ENCODE measurements around the gene ATG5. TPM values are rescaled to one million over a fixed set of nuclear protein-coding genes. Genes with fewer than 3 reads are reported as not detected.
"Not testable (repeated sequence)": the region's sequence is repeated elsewhere in the genome, so short reads cannot be mapped to it uniquely, and the experiment has no call there.

Gene ATG5
- polyA plus RNA-seq, 1 donor from 2014 or later: 45.5 TPM

GRCh38 chr6:106270414-106270813 is 55.1 kb downstream of the ATG5 start:
- Histone ChIP-seq H3K9me3 (ENCODE audit: low read length) (no peaks in the 10 kb centered on the region), H3F3A (ENCODE audit: insufficient read depth, low read length, poor library complexity, severe bottlenecking) (no peaks in the 10 kb centered on the region), H3K4me3 (ENCODE audit: low read length) (no peak overlapping the region), H3K9ac (ENCODE audit: low read length) (no peak overlapping the region), H2AFZ (ENCODE audit: low read depth, low read length) (no peak overlapping the region), H3K79me2 (replicated peaks; ENCODE audit: insufficient read depth, low read length) (no peaks in the 10 kb centered on the region), H3K27ac (ENCODE audit: low read length) (no peak overlapping the region), H3K27me3 (ENCODE audit: insufficient read depth, low read depth, low read length) (no peaks in the 10 kb centered on the region), H3K4me2 (ENCODE audit: low read length) (no peak overlapping the region), H3K9me2 (ENCODE audit: insufficient read depth, low read length) (no peaks in the 10 kb centered on the region), H4K20me1 (ENCODE audit: insufficient read depth) (no peaks in the 10 kb centered on the region), H3K36me3 (ENCODE audit: insufficient read depth, low read length) (no peaks in the 10 kb centered on the region)
- TF ChIP-seq TAF1 (IDR thresholded peaks at IDR 0.05; ENCODE audit: low read depth) (no peak), MXI1 (conservative IDR thresholded peaks at IDR 0.05; ENCODE audit: poor library complexity, severe bottlenecking) (no peak), EP300 (conservative IDR thresholded peaks at IDR 0.05; ENCODE audit: poor library complexity, severe bottlenecking) (no peak), POLR2AphosphoS5 (IDR thresholded peaks at IDR 0.05) (no peak), RAD21 (conservative IDR thresholded peaks at IDR 0.05) (no peak), EZH2 (IDR thresholded peaks at IDR 0.05; ENCODE audit: borderline replicate concordance, insufficient read depth, low read length, poor library complexity, severe bottlenecking) (no peak), SMC3 (conservative IDR thresholded peaks at IDR 0.05; ENCODE audit: poor library complexity) (no peak)
- TF ChIP-seq, protein P1, sequence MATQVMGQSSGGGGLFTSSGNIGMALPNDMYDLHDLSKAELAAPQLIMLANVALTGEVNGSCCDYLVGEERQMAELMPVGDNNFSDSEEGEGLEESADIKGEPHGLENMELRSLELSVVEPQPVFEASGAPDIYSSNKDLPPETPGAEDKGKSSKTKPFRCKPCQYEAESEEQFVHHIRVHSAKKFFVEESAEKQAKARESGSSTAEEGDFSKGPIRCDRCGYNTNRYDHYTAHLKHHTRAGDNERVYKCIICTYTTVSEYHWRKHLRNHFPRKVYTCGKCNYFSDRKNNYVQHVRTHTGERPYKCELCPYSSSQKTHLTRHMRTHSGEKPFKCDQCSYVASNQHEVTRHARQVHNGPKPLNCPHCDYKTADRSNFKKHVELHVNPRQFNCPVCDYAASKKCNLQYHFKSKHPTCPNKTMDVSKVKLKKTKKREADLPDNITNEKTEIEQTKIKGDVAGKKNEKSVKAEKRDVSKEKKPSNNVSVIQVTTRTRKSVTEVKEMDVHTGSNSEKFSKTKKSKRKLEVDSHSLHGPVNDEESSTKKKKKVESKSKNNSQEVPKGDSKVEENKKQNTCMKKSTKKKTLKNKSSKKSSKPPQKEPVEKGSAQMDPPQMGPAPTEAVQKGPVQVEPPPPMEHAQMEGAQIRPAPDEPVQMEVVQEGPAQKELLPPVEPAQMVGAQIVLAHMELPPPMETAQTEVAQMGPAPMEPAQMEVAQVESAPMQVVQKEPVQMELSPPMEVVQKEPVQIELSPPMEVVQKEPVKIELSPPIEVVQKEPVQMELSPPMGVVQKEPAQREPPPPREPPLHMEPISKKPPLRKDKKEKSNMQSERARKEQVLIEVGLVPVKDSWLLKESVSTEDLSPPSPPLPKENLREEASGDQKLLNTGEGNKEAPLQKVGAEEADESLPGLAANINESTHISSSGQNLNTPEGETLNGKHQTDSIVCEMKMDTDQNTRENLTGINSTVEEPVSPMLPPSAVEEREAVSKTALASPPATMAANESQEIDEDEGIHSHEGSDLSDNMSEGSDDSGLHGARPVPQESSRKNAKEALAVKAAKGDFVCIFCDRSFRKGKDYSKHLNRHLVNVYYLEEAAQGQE (IDR thresholded peaks at IDR 0.05; ENCODE audit: borderline replicate concordance): no peak
- TF ChIP-seq, protein P2, sequence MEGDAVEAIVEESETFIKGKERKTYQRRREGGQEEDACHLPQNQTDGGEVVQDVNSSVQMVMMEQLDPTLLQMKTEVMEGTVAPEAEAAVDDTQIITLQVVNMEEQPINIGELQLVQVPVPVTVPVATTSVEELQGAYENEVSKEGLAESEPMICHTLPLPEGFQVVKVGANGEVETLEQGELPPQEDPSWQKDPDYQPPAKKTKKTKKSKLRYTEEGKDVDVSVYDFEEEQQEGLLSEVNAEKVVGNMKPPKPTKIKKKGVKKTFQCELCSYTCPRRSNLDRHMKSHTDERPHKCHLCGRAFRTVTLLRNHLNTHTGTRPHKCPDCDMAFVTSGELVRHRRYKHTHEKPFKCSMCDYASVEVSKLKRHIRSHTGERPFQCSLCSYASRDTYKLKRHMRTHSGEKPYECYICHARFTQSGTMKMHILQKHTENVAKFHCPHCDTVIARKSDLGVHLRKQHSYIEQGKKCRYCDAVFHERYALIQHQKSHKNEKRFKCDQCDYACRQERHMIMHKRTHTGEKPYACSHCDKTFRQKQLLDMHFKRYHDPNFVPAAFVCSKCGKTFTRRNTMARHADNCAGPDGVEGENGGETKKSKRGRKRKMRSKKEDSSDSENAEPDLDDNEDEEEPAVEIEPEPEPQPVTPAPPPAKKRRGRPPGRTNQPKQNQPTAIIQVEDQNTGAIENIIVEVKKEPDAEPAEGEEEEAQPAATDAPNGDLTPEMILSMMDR (IDR thresholded peaks at IDR 0.05; ENCODE audit: poor library complexity, severe bottlenecking): no peak

GRCh38 chr6:106269268-106269919 is 56.2 kb downstream of the ATG5 start:
- not testable (repeated sequence) for H3K4me3 ChIP-seq (ENCODE audit: low read length); H3K79me2 ChIP-seq (replicated peaks; ENCODE audit: insufficient read depth, low read length); H3K9me2 ChIP-seq (ENCODE audit: insufficient read depth, low read length); H4K20me1 ChIP-seq (ENCODE audit: insufficient read depth); H3K27me3 ChIP-seq (ENCODE audit: insufficient read depth, low read depth, low read length); H3K36me3 ChIP-seq (ENCODE audit: insufficient read depth, low read length); H3K4me2 ChIP-seq (ENCODE audit: low read length); H3K27ac ChIP-seq (ENCODE audit: low read length); H3K9ac ChIP-seq (ENCODE audit: low read length); H3F3A ChIP-seq (ENCODE audit: insufficient read depth, low read length, poor library complexity, severe bottlenecking); H2AFZ ChIP-seq (ENCODE audit: low read depth, low read length); H3K9me3 ChIP-seq (ENCODE audit: low read length)

- not testable (repeated sequence) for H3K9ac ChIP-seq (ENCODE audit: low read length); H3K27me3 ChIP-seq (ENCODE audit: insufficient read depth, low read depth, low read length); H3K4me3 ChIP-seq (ENCODE audit: low read length); H2AFZ ChIP-seq (ENCODE audit: low read depth, low read length); H3K27ac ChIP-seq (ENCODE audit: low read length); H3K36me3 ChIP-seq (ENCODE audit: insufficient read depth, low read length); H3K4me2 ChIP-seq (ENCODE audit: low read length); H4K20me1 ChIP-seq (ENCODE audit: insufficient read depth); H3K79me2 ChIP-seq (replicated peaks; ENCODE audit: insufficient read depth, low read length); H3F3A ChIP-seq (ENCODE audit: insufficient read depth, low read length, poor library complexity, severe bottlenecking); H3K9me2 ChIP-seq (ENCODE audit: insufficient read depth, low read length); H3K9me3 ChIP-seq (ENCODE audit: low read length)
Measured at GRCh38 chr6:106268500-106268899, 57.1 kb downstream of the ATG5 start.

GRCh38 chr6:106264433-106264832 is 61.1 kb downstream of the ATG5 start:
- H3K27me3 ChIP-seq (ENCODE audit: insufficient read depth, low read depth, low read length); H3K36me3 ChIP-seq (ENCODE audit: insufficient read depth, low read length); H3K4me2 ChIP-seq (ENCODE audit: low read length); H3K9me3 ChIP-seq (ENCODE audit: low read length); H3K4me3 ChIP-seq (ENCODE audit: low read length); H2AFZ ChIP-seq (ENCODE audit: low read depth, low read length); H3K27ac ChIP-seq (ENCODE audit: low read length); H3K9me2 ChIP-seq (ENCODE audit: insufficient read depth, low read length); H3K9ac ChIP-seq (ENCODE audit: low read length); H4K20me1 ChIP-seq (ENCODE audit: insufficient read depth); H3F3A ChIP-seq (ENCODE audit: insufficient read depth, low read length, poor library complexity, severe bottlenecking); H3K79me2 ChIP-seq (replicated peaks; ENCODE audit: insufficient read depth, low read length): not testable (repeated sequence)

GRCh38 chr6:106259748-106260147 is 65.8 kb downstream of the ATG5 start:
- not testable (repeated sequence) for H2AFZ ChIP-seq (ENCODE audit: low read depth, low read length); H3F3A ChIP-seq (ENCODE audit: insufficient read depth, low read length, poor library complexity, severe bottlenecking); H4K20me1 ChIP-seq (ENCODE audit: insufficient read depth); H3K27ac ChIP-seq (ENCODE audit: low read length); H3K9me2 ChIP-seq (ENCODE audit: insufficient read depth, low read length); H3K27me3 ChIP-seq (ENCODE audit: insufficient read depth, low read depth, low read length); H3K4me2 ChIP-seq (ENCODE audit: low read length); H3K9ac ChIP-seq (ENCODE audit: low read length); H3K36me3 ChIP-seq (ENCODE audit: insufficient read depth, low read length); H3K79me2 ChIP-seq (replicated peaks; ENCODE audit: insufficient read depth, low read length); H3K4me3 ChIP-seq (ENCODE audit: low read length); H3K9me3 ChIP-seq (ENCODE audit: low read length)

All from neural cell (in vitro differentiated cells).